ENCODE results near the gene F8.

The F8 gene

DNA sequence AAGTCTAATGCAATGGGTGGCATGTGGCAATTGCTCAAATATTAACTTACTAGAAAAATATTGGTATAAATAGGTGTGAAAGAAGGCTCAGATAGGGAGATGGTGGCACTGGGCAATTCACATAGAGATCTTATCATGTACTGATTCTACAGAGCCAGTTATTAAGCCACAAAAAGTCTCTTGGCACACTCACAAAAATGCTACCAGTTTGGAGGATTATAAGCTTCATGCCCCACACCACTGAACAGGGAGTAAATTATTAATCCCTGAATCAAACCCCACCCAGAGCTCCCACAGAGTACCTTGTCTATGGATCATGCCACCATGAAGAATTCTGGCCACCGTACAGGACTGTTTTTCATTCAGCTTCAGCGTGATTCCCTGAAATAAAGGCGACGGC, 231.1 kb downstream of the F8 start:
- Histone ChIP-seq H3K4me1 (ENCODE audit: control insufficient read depth in 1 of 2, insufficient read depth in 1 of 2, low read depth in 1 of 2, low read length in 1 of 2) (peaks cover 17 to 18% of the 10 kb centered on the region in 2 experiments), H3K27me3 (no peaks in the 10 kb centered on the region), H3K9me3 (no peaks in the 10 kb centered on the region), H3K27ac (no peak overlapping the region), H3K4me3 (ENCODE audit: low read depth in 1 of 2, low read length in 1 of 2) (no peak overlapping the region), H3K36me3 (peaks cover 12% of the 10 kb centered on the region)
- TF ChIP-seq, protein P1, sequence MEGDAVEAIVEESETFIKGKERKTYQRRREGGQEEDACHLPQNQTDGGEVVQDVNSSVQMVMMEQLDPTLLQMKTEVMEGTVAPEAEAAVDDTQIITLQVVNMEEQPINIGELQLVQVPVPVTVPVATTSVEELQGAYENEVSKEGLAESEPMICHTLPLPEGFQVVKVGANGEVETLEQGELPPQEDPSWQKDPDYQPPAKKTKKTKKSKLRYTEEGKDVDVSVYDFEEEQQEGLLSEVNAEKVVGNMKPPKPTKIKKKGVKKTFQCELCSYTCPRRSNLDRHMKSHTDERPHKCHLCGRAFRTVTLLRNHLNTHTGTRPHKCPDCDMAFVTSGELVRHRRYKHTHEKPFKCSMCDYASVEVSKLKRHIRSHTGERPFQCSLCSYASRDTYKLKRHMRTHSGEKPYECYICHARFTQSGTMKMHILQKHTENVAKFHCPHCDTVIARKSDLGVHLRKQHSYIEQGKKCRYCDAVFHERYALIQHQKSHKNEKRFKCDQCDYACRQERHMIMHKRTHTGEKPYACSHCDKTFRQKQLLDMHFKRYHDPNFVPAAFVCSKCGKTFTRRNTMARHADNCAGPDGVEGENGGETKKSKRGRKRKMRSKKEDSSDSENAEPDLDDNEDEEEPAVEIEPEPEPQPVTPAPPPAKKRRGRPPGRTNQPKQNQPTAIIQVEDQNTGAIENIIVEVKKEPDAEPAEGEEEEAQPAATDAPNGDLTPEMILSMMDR (IDR thresholded peaks at IDR 0.05): no peak

All from neutrophil (primary cell).